ENCODE data around the gene DSG3.

DSG3 gene

GRCh38 chr18:31447530-31448191, at the start of gene DSG3:
Gene DSG3, plus strand, starts transcription at chr18:31447741. Its CDS starts 137 bp downstream, at chr18:31447878.
- DNase-seq, result no peak

GRCh38 chr18:31398191-31398590, 49.4 kb upstream of the DSG3 start:
- DNase-seq, result no peak

GRCh38 chr18:31399306-31400032, 48.1 kb upstream of the DSG3 start:
- DNase-seq, result no peak

GRCh38 chr18:31401156-31402025, 46.1 kb upstream of the DSG3 start:
- no peak for DNase-seq

- DNase-seq, result no peak
Measured at GRCh38 chr18:31402026-31402373, 45.5 kb upstream of the DSG3 start.

GRCh38 chr18:31403409-31403808, 44.1 kb upstream of the DSG3 start:
- no peak for DNase-seq

GRCh38 chr18:31407649-31408048, 39.9 kb upstream of the DSG3 start:
- no peak for DNase-seq

GRCh38 chr18:31409276-31409675, 38.3 kb upstream of the DSG3 start:
- DNase-seq, result no peak

- DNase-seq, result no peak
Measured at GRCh38 chr18:31410716-31411483, 36.6 kb upstream of the DSG3 start.

- DNase-seq, result no peak
Measured at GRCh38 chr18:31413137-31413536, 34.4 kb upstream of the DSG3 start.

GRCh38 chr18:31417850-31418249, 29.7 kb upstream of the DSG3 start:
- no peak for DNase-seq

- DNase-seq, result no peak
Measured at GRCh38 chr18:31419457-31419932, 28.0 kb upstream of the DSG3 start.

GRCh38 chr18:31420032-31420431, 27.5 kb upstream of the DSG3 start:
- no peak for DNase-seq

- DNase-seq, result no peak
Measured at GRCh38 chr18:31420524-31420923, 27.0 kb upstream of the DSG3 start.

- DNase-seq, result no peak
Measured at GRCh38 chr18:31424383-31424988, 23.1 kb upstream of the DSG3 start.

GRCh38 chr18:31426021-31426420, 21.5 kb upstream of the DSG3 start:
- DNase-seq, result no peak

GRCh38 chr18:31426871-31427406, 20.6 kb upstream of the DSG3 start:
- DNase-seq, result no peak

- DNase-seq, result no peak
Measured at GRCh38 chr18:31428211-31428610, 19.3 kb upstream of the DSG3 start.

- DNase-seq, result no peak
Measured at GRCh38 chr18:31429623-31430022, 17.9 kb upstream of the DSG3 start.

- DNase-seq, result no peak
Measured at GRCh38 chr18:31430072-31430471, 17.5 kb upstream of the DSG3 start.

- DNase-seq, result no peak
Measured at GRCh38 chr18:31430554-31430953, 17.0 kb upstream of the DSG3 start.

- no peak for DNase-seq
Measured at GRCh38 chr18:31432316-31432715, 15.2 kb upstream of the DSG3 start.

Measured in activated effector memory CD4-positive, alpha-beta T cell treated with Interleukin-2 at 50 U/mL for 16 hours (primary cell).